ENCODE data around the gene PLCD3. TPM values are rescaled to one million over a fixed set of nuclear protein-coding genes. Genes with fewer than 3 reads are reported as not detected.

PLCD3 gene
- total RNA-seq, 1 experiment from 2014 or later: 55.8 TPM

- TF ChIP-seq RORB (CRISPR knock-in tag; IDR thresholded peaks at IDR 0.05) (no peak), NR2C2 (CRISPR knock-in tag; IDR thresholded peaks at IDR 0.05) (no peak), AR (CRISPR knock-in tag; IDR thresholded peaks at IDR 0.05) (no peak), E2F4 (CRISPR knock-in tag; IDR thresholded peaks at IDR 0.05; ENCODE audit: borderline replicate concordance, low read depth) (no peak), USF2 (CRISPR knock-in tag; IDR thresholded peaks at IDR 0.05) (no peak), ERG (CRISPR knock-in tag; IDR thresholded peaks at IDR 0.05) (no peak), CREB1 (CRISPR knock-in tag; IDR thresholded peaks at IDR 0.05) (no peak), PREB (CRISPR knock-in tag; IDR thresholded peaks at IDR 0.05; ENCODE audit: borderline replicate concordance) (no peak), ATF6 (CRISPR knock-in tag; IDR thresholded peaks at IDR 0.05) (no peak)
These were observed 69.1 kb downstream of the PLCD3 start (continued) for GRCh38 chr17:45063198-45063597.

- ATAC-seq: no peak
- peak overlapping the region; percentile 99 for H3K4me3 Mint-ChIP-seq
- H3K9me3 Mint-ChIP-seq: no peaks in the 10 kb centered on the region
- POLR2A ChIA-PET: interaction anchor here (0.6 to 1.3 kb wide), 5 partner anchors 23 to 86 kb away, joined by 3 to 11 read pairs (median 3); partner anchors contain the start of gene HEXIM1
- CTCF ChIA-PET: interaction anchor here (0.6 to 2.7 kb wide), 8 partner anchors 12 to 141 kb away, joined by 3 to 19 read pairs (median 4); partner anchors contain the start of gene ACBD4
- peaks cover 4% of the 10 kb centered on the region for H3K4me1 Mint-ChIP-seq
- no peaks in the 10 kb centered on the region for H3K27me3 Mint-ChIP-seq (ENCODE audit: low read depth)
- peak overlapping the region; percentile 76 for H3K27ac Mint-ChIP-seq
- peaks cover 6% of the 10 kb centered on the region for H3K36me3 Mint-ChIP-seq
- TF ChIP-seq ELF4 (CRISPR knock-in tag; IDR thresholded peaks at IDR 0.05; ENCODE audit: low read depth): no peak
- TF ChIP-seq ERG (CRISPR knock-in tag; IDR thresholded peaks at IDR 0.05): no peak
- no peak for TF ChIP-seq JUN (CRISPR knock-in tag; IDR thresholded peaks at IDR 0.05)
- DNase-seq (ENCODE audit: low spot score): no peak
These were observed 70.6 kb downstream of the PLCD3 start for GRCh38 chr17:45061606-45062205.

All from WTC11 (cell line).